NCI-H1694 (cell line): Measurements from ENCODE around the gene VIT.

ENCODE experiments used
- DNase-seq: peaks from one replicate; lab custom pipeline; 2025; lab: John Stamatoyannopoulos, UW

Gene VIT

DNA sequence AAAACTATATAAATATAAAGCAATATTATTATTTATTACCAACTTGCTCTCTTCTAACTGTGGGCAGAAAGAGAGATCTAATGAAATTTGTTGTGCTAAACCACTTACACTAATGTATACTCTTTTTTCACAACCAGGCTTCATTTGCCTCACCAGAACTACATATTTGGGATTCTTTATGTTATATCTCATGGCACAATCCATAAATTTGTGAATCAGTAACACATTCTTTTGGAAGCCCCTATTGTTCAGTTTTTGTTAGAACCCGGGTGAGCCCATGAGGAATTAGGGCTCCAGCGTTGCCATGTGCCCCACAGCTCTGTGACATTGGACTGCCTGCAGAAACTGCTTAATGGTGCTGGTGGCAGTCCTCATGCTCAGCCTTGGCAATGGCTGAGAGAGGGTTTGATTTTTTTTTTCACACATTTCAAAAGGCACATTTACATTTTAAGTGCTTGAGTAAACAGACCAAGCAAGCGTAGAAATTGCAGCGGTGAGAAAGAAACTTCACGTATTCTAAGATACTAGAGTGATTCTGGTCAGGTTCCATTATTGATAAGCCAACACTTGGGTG is 15.3 kb downstream of the VIT start:
- DNase-seq, result no peak

- DNase-seq, result no peak
These were observed 16.8 kb downstream of the VIT start for GRCh38 chr2:36713310-36713709.

DNA sequence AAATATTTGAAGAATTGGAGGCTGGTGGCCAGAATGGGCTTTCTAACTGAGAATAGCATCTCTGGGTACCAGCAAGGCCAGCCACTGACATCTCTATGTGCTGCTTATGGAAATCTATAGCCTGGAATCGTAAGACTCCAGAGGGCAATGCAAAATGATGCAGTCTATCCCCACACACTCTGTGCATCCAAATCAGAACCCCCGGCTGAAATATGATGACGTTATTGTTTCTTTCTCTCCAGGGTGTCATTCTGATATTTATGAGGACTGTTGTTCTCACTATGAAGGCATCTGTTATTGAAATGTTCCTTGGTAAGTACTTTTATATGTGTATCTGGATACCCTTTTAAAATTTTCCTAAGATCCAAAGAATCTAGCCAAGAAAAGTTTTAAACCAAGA is 19.6 kb downstream of the VIT start:
- DNase-seq, result no peak

GRCh38 chr2:36717603-36718266 is 21.2 kb downstream of the VIT start:
- no peak for DNase-seq

DNA sequence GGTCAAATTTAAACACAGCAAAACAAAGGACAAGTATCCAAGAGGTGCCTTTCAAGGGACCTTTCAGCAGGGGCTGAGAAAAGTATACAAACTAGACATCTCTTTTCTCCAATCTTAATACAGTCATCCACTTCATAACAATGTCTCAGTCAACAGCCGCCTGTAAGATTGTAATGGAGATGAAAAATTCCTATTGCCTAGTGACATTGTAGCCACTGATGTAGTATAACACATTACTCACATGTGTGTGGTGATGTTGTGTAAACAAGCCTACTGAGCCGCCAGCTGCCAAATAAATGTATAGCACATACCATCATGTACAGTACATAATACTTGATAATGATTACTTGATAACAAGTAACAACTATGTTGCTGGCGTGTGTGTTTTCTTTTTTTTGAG is 31.0 kb downstream of the VIT start:
- no peak for DNase-seq

- no peak for DNase-seq
These were observed 32.6 kb downstream of the VIT start for GRCh38 chr2:36729067-36729466.

GRCh38 chr2:36731941-36732672 is 35.6 kb downstream of the VIT start:
- DNase-seq, result no peak

GRCh38 chr2:36732673-36733036 is 36.1 kb downstream of the VIT start:
- no peak for DNase-seq

- DNase-seq, result no peak
These were observed 36.7 kb downstream of the VIT start for GRCh38 chr2:36733215-36733614.

- DNase-seq, result no peak
These were observed 37.8 kb downstream of the VIT start for GRCh38 chr2:36734304-36734703.

DNA sequence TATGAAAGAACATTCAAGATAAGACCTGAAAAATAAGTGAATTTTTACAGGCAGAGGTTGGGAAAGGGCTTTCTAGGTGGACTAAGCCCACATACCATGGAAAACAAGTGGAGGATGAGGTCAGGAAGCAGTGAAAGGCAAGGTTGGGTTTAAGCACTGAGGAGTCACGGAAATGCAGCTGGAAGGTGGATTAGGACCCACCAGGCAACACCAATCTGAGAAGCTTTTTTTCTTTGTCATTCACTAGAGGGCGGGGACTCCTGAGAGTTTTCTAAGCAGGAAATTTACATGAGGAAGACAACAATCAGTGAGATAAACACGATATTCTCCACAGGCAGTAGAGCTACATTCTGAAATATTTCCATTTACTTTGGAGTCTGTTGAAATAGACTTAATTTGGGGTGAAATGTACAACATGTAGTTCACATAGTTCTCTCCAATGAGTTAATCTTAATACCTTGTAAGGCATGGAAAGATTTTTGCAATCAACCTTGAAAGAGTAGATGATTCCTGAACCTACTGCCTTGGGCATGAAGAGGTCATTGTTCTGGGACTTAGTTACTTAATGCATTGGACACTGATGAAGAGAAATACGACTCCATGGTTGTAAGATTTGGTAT is 40.7 kb downstream of the VIT start:
- no peak for DNase-seq

GRCh38 chr2:36740061-36740460 is 43.6 kb downstream of the VIT start:
- no peak for DNase-seq

DNA sequence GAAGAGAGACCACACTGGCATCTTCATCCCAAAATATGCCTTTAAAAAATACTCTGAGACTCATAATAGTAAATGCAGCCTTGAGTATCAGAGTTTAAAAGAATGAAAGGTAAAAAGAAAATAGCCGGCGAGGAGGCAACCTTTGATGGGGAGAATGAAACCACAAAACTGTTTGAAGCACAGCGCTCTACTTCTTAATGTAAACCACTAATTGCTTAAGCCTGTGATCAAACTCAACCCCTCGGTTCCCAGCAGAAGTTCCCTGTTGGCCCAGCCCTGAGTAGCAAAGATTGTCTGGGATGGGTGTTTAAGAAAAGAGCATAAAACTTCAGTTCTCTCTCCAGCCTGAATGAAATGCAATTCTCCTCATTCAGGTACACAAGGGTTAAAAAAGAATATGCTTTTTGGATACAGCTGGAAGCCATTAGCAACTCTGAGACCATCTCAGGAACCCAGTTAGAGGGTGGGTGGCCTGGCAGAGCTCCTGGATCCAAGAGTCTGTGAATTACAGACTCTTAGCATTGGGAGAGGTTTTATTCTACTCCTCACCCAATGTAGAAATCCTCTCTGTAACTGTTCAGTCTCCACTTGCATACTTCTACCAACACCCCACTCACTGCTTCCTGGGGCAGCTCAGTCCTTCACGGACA is 44.8 kb downstream of the VIT start:
- no peak for DNase-seq

- DNase-seq, result no peak
These were observed 47.4 kb downstream of the VIT start for GRCh38 chr2:36743954-36744353.

- no peak for DNase-seq
These were observed 51.7 kb downstream of the VIT start for GRCh38 chr2:36748166-36748565.

GRCh38 chr2:36750101-36750500 is 53.6 kb downstream of the VIT start:
- no peak for DNase-seq

GRCh38 chr2:36753706-36754221 is 57.3 kb downstream of the VIT start:
- no peak for DNase-seq

GRCh38 chr2:36754578-36754977 is 58.1 kb downstream of the VIT start:
- DNase-seq, result no peak

DNA sequence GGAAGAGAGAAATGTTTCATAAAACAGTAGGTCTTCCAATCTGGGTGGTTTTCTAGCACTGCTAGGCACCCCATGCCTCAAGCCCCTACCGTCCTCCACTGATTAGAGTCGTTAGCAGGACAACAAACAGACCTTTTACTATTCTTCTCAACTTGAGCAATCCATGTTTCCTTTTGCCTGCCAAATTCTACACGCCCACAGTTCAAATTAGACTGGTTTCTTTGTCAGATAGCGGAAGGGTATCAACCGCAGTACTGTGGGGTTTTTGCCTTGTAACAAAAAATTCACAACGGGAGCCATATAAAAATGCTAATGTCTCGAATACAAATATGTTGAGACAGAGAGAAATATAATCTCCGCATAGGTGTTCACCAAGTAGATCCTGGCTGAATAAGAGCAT is 59.9 kb downstream of the VIT start:
- DNase-seq, result no peak

DNA sequence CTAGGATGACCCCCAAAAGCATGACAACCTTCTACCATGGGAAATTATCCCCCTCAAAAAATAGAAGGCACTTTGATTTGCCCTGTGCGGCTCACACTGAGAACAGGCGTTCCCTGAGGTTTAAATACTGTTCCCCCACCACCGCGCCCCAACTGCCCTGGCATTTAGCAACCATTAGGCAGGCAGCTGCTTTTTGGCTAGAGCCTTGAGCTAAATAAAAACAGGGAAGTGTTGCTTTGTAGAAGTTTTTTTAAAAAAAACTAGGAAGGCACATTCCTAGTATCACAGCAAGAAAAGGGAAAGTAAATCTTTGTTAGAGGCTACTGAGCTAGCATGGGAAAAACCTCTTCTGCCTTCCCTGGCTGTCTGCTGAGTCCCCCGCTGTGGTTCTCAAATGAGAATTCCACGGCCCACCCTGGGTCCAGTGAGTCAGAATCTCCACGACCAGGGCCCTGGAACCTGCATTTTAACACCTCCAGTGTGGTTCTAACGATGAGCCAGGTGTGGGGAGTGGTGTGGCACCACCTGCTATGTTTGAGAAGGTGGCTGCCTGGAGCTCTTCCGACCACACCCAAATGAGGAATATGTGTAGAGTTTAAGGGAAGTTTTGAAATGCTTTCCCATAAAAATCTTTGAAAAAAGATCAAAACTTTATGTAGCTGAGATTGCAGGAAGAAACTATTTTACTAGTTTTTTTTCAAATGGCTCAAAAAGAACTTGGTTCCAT is 66.4 kb downstream of the VIT start:
- DNase-seq, result no peak

DNA sequence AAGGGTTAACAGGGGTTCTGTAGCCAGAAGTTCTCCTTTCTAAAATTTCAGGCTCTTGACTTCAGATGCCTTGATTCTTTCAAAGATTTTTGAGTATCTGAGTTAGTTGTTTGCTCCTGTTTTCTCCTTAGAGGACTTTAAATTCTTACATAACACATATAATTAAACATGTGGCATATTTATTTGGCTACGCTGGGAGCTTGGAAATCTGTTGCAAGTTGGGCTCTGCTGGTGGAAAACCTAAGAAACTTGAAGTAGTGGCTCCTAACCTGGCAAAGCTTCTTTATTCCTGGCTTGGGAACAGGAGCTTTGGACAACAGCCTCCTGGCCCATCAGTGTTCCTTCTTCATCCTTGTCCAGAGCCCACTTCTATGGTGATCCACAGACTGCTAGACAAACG is 72.6 kb downstream of the VIT start:
- DNase-seq, result no peak
